Activated CD4-positive, alpha-beta T cell treated with anti-CD3 and anti-CD28 coated beads for 24 hours (primary cell): ENCODE results near the gene SSTR5.
A peak's percentile ranks its signal among the peaks of the same experiment; 100 is the strongest.

Experiments
- DNase-seq, 2 donors: peaks; one replicate each; pipeline ENCODE4 v3.0.0-alpha.2; 2020; ENCODE audit warnings: low read depth in 2 of 2

SSTR5 gene

GRCh38 chr16:1122398-1122765 is 49.8 kb downstream of the SSTR5 start:
- DNase-seq, result no peak

DNA sequence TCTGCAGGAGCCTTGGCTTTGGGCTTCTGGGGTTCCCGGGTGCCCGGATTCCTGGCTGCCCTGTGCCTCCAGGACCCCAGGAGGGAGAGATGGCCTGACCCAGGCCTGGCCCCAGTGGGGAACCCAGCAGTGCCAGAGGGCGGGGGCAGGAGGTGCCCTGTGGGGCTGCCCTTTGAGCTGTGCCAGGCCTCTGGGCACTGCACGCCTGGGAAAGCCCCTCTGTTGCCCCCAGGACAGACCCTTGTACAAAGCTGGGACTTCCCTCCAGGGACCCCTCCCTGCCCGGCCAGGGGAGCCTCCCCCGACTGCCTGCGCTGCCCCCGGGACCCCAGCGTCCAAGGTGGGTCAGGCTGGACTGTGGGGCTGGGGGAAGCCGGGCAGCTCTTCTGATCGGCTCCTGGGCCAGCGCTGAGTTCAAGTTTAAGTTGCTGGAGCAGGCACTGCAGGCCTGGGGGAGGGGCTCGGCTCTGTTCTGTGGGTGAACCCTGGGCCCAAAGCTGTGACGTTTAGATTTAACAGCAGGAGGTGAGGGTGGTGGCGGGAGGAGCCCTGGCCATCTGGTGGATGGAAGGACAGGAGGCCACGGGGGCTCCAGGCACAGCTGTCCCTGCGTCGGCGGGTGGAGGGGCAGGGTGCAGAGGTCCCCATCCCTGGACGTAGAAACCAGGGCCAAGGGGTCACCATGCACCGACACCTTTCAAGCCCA is 51.1 kb downstream of the SSTR5 start:
- DNase-seq, result no peak

- no peak for DNase-seq
Observed at GRCh38 chr16:1124291-1124690, 51.7 kb downstream of the SSTR5 start.

DNA sequence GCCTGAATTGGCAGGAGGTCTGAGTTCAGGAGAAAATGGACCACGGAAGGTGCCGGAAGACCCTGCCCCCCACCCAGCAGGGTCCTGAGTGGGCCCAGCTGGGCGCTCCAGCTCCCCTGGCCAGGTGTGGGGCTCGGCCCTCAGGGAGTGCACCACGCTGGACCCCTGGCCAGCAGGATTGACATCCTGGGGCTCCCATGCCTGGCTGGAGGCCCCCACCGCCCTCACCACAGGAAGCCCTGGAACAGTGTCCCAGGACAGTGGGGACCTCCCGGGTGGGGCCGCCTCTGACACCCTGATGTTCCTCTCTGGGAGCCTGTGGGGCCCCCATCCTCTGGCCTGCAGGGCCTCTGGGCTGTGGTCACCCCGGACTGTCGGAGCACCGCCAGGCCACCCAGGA is 52.2 kb downstream of the SSTR5 start:
- DNase-seq, result no peak

GRCh38 chr16:1125471-1125870 is 52.9 kb downstream of the SSTR5 start:
- peak in 1 of 2 donors; percentile 21 for DNase-seq

- DNase-seq, result no peak
Observed at GRCh38 chr16:1126044-1126443, 53.5 kb downstream of the SSTR5 start.

DNA sequence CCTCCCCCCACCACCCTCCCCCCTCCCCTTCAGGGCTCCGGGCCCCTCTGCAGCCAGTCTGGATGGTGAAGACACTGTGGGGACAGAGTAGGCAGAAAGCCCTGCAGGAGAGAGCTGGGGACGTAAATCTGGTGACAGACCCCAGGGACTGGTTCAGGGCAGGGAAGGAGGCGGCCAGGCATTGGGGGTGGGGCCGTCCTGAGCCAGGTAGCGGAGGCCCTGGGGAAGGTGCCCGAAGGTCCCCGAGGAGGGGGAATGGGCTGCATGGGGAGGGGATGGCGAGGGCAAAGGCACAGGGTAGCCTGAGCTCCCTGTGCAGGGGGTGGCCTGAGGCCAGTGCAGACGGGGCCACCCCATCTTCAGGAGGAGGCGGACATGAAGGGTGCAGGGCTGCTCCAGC is 54.0 kb downstream of the SSTR5 start:
- no peak for DNase-seq

GRCh38 chr16:1127101-1127500 is 54.6 kb downstream of the SSTR5 start:
- no peak for DNase-seq

- no peak for DNase-seq
Observed at GRCh38 chr16:1127971-1128715, 55.6 kb downstream of the SSTR5 start.

- DNase-seq, result no peak
Observed at GRCh38 chr16:1129106-1129960, 56.8 kb downstream of the SSTR5 start.

- no peak for DNase-seq
Observed at GRCh38 chr16:1130382-1130781, 57.8 kb downstream of the SSTR5 start.
